Iris pigment epithelial cell (primary cell): ENCODE results near the gene TRIM68.

ENCODE experiments used
- DNase-seq: peaks from one replicate; pipeline ENCODE4 v3.0.0-alpha.2; 2011; ENCODE audit warnings: low read depth

Gene TRIM68

GRCh38 chr11:4607781-4608666, at the start of gene TRIM68:
Gene TRIM68 (minus strand): TSS chr11:4608231. CDS start chr11:4605504, 2,727 bp downstream.
- peak; percentile 97 for DNase-seq

- no peak for DNase-seq
Measured at GRCh38 chr11:4654635-4655369, 46.8 kb upstream of the TRIM68 start.

- no peak for DNase-seq
Measured at GRCh38 chr11:4647766-4648165, 39.7 kb upstream of the TRIM68 start.

GRCh38 chr11:4645974-4646373, 37.9 kb upstream of the TRIM68 start:
- no peak for DNase-seq

- no peak for DNase-seq
Measured at GRCh38 chr11:4644233-4644632, 36.2 kb upstream of the TRIM68 start.

GRCh38 chr11:4643682-4644081, 35.7 kb upstream of the TRIM68 start, which contains the start of gene OR51E1:
Gene OR51E1 (plus strand): TSS chr11:4643982. CDS start chr11:4652527, 8,545 bp downstream.
- DNase-seq: no peak

- DNase-seq: no peak
Measured at GRCh38 chr11:4643076-4643475, 35.0 kb upstream of the TRIM68 start.

- DNase-seq: no peak
Measured at GRCh38 chr11:4642043-4642442, 34.0 kb upstream of the TRIM68 start.

GRCh38 chr11:4641501-4641900, 33.5 kb upstream of the TRIM68 start:
- DNase-seq: no peak

- DNase-seq: no peak
Measured at GRCh38 chr11:4639931-4640330, 31.9 kb upstream of the TRIM68 start.

- no peak for DNase-seq
Measured at GRCh38 chr11:4637662-4638047, 29.6 kb upstream of the TRIM68 start.

GRCh38 chr11:4636962-4637661, 29.1 kb upstream of the TRIM68 start, which contains the start of gene OR51D1:
Gene OR51D1 (plus strand): TSS chr11:4637477. CDS start chr11:4639791, 2,314 bp downstream.
- peak; percentile 63 for DNase-seq

- DNase-seq: no peak
Measured at GRCh38 chr11:4636136-4636535, 28.1 kb upstream of the TRIM68 start.

- DNase-seq: peak; percentile 77
Measured at GRCh38 chr11:4626207-4627099, 18.4 kb upstream of the TRIM68 start.

- DNase-seq: no peak
Measured at GRCh38 chr11:4619514-4619913, 11.5 kb upstream of the TRIM68 start.

GRCh38 chr11:4615856-4616444, 7.9 kb upstream of the TRIM68 start:
- DNase-seq: no peak

- DNase-seq: no peak
Measured at GRCh38 chr11:4611986-4612385, 4.0 kb upstream of the TRIM68 start.

- DNase-seq: no peak
Measured at GRCh38 chr11:4610258-4610935, 2.4 kb upstream of the TRIM68 start.

GRCh38 chr11:4607096-4607495, 935 bp downstream of the TRIM68 start:
- DNase-seq: peak; percentile 6
